HepG2 (cell line): ENCODE data around the gene DPH1. TPM values are rescaled to one million over a fixed set of nuclear protein-coding genes. Genes with fewer than 3 reads are reported as not detected.

Experiments used
- ATAC-seq: fragments of 200-7000 bp; cut with Tn5 transposase; 3 replicates; pipeline ENCODE4 v1.9.1; 2020; ENCODE audit warnings: mild to moderate bottlenecking, moderate library complexity
- BruUV-seq: library from RNA; stranded (reverse); fragments of 400-500 nt; replicated peaks from 2 replicates; lab custom pipeline; 2021; lab: Mats Ljungman, UMichigan
- CTCF ChIA-PET: fragments of 300-600 bp; formaldehyde crosslinking; extraction: SDS; loops from one replicate; lab custom pipeline; 2021; ENCODE audit warnings: low total read pairs, inconsistent platforms, low intra/inter-chr PET ratio; lab: Yijun Ruan, JAX
- POLR2A ChIA-PET: fragments of 350-600 bp; sonication (Branson Sonifier 250); formaldehyde crosslinking; loops from one replicate; lab custom pipeline; 2020; ENCODE audit warnings: antibody characterized with exemption, inconsistent platforms; lab: Yijun Ruan, JAX
- DNase-seq: peaks from one replicate; pipeline ENCODE4 v3.0.0-alpha.2; 2015; ENCODE audit warnings: low spot score
- FAIRE-seq: peaks from 3 replicates; lab custom pipeline; 2011; peaks lifted over from hg19 to GRCh38; lab: Jason Lieb, UNC
- H2AFZ ChIP-seq: one replicate; pipeline ENCODE4 v1.6.1; 2011; ENCODE audit warnings: low read length, inconsistent platforms
- H3K27ac ChIP-seq: fragments of 300-600 bp; 3 replicates; pipeline ENCODE4 v1.8.0; 2011; ENCODE audit warnings: mixed run types, mild to moderate bottlenecking, mixed read lengths, low read length, inconsistent platforms; ENCODE audit not compliant: insufficient read depth; ENCODE audit errors: extremely low read length
- H3K27me3 ChIP-seq, 2 experiments: fragments of 200-600 bp in 1 of 2; 2 replicates in 1 of 2; 3 replicates in 1 of 2; pipeline versions ENCODE4 v1.6.0 to v1.8.0; 2011; ENCODE audit warnings: low read length in 2 of 2, mild to moderate bottlenecking in 2 of 2, moderate library complexity in 2 of 2, inconsistent platforms in 1 of 2; ENCODE audit not compliant: insufficient read depth in 2 of 2, control insufficient read depth in 1 of 2
- H3K36me3 ChIP-seq, 2 experiments: fragments of 200-600 bp in 1 of 2; replicated peaks in 1 of 2; 2 replicates in 1 of 2; 3 replicates in 1 of 2; pipeline versions ENCODE4 v1.5.1 to v1.8.0; 2011; ENCODE audit warnings: low read length in 2 of 2, inconsistent platforms in 1 of 2; ENCODE audit not compliant: insufficient read depth in 2 of 2, control insufficient read depth in 1 of 2
- H3K4me1 ChIP-seq: 2 replicates; pipeline ENCODE4 v1.5.1; 2012; ENCODE audit warnings: low read length, inconsistent platforms; ENCODE audit not compliant: insufficient read depth
- H3K4me2 ChIP-seq: 2 replicates; pipeline ENCODE4 v1.6.0; 2011; ENCODE audit warnings: low read depth, low read length, inconsistent platforms
- H3K4me3 ChIP-seq, 3 experiments: fragments of 200-600 bp in 1 of 3; sonication (generic), shearing (Covaris generic) in 1 of 3; replicated peaks in 1 of 3; 2 replicates each; pipeline ENCODE4 v1.5.1; 2011 to 2016; ENCODE audit warnings: low read length in 3 of 3, inconsistent platforms in 2 of 3, low read depth in 2 of 3, mild to moderate bottlenecking in 2 of 3, control low read depth in 1 of 3, mixed read lengths in 1 of 3; ENCODE audit not compliant: insufficient read depth in 1 of 3
- H3K79me2 ChIP-seq: one replicate; pipeline ENCODE4 v1.6.1; 2011; ENCODE audit warnings: low read length, inconsistent platforms; ENCODE audit not compliant: insufficient read depth
- H3K9ac ChIP-seq: 2 replicates; pipeline ENCODE4 v1.6.0; 2011; ENCODE audit warnings: mild to moderate bottlenecking, low read depth, low read length, inconsistent platforms; ENCODE audit not compliant: insufficient read depth
- H3K9me3 ChIP-seq: 2 replicates; pipeline ENCODE4 v1.5.1; 2012; ENCODE audit warnings: mild to moderate bottlenecking, low read length
- H4K20me1 ChIP-seq: 2 replicates; pipeline ENCODE4 v1.6.0; 2011; ENCODE audit warnings: inconsistent platforms, mild to moderate bottlenecking, low read length, moderate library complexity; ENCODE audit not compliant: insufficient read depth
- CREM ChIP-seq, 2 experiments: sonication (generic) in 1 of 2; formaldehyde crosslinking in 1 of 2; IDR thresholded peaks; 2 replicates each; pipeline versions ENCODE4 v1.4.0 to v1.6.1; 2016 to 2020; ENCODE audit warnings: antibody characterized with exemption in 1 of 2, mild to moderate bottlenecking in 1 of 2, missing genetic modification reagents in 1 of 2
- GABPB1 ChIP-seq: IDR thresholded peaks from 2 replicates; pipeline ENCODE4 v1.6.1; 2016; ENCODE audit warnings: mild to moderate bottlenecking, missing genetic modification reagents, moderate library complexity, missing compliant biosample characterization
- GLI4 ChIP-seq: sonication (generic); formaldehyde crosslinking; IDR thresholded peaks from 2 replicates; pipeline ENCODE4 v1.5.1; 2020; ENCODE audit warnings: missing genetic modification reagents, mild to moderate bottlenecking, moderate library complexity, borderline replicate concordance
- KDM5B ChIP-seq: sonication (generic); formaldehyde crosslinking; IDR thresholded peaks from 2 replicates; pipeline ENCODE4 v1.4.0; 2020; ENCODE audit warnings: missing genetic modification reagents, mild to moderate bottlenecking, borderline replicate concordance
- SCMH1 ChIP-seq: sonication (generic); formaldehyde crosslinking; IDR thresholded peaks from 2 replicates; pipeline ENCODE4 v1.9.0; 2021; ENCODE audit warnings: missing genetic modification reagents, mild to moderate bottlenecking, borderline replicate concordance
- TIGD3 ChIP-seq: sonication (generic); formaldehyde crosslinking; IDR thresholded peaks from 2 replicates; pipeline ENCODE4 v1.5.1; 2020; ENCODE audit warnings: mild to moderate bottlenecking, missing genetic modification reagents, borderline replicate concordance
- ZFP36 ChIP-seq: fragments of 150-350 bp; IDR thresholded peaks from 2 replicates; pipeline ENCODE4 v1.6.1; 2018; ENCODE audit warnings: borderline replicate concordance, low read length, low read depth; ENCODE audit not compliant: partially characterized antibody
- ZNF121 ChIP-seq: sonication (generic); formaldehyde crosslinking; IDR thresholded peaks from 2 replicates; pipeline ENCODE4 v1.5.0; 2020; ENCODE audit warnings: mild to moderate bottlenecking, missing genetic modification reagents
- ZNF280D ChIP-seq: sonication (generic); formaldehyde crosslinking; IDR thresholded peaks from 2 replicates; pipeline ENCODE4 v1.5.1; 2020; ENCODE audit warnings: mild to moderate bottlenecking, missing genetic modification reagents
- ZNF670 ChIP-seq: sonication (generic); formaldehyde crosslinking; IDR thresholded peaks from 2 replicates; pipeline ENCODE4 v1.8.0; 2022; ENCODE audit warnings: mild to moderate bottlenecking, missing genetic modification reagents, borderline replicate concordance
- ZNF773 ChIP-seq: sonication (generic); formaldehyde crosslinking; IDR thresholded peaks from 2 replicates; pipeline ENCODE4 v1.4.0; 2020; ENCODE audit warnings: missing genetic modification reagents, borderline replicate concordance
- ZNF776 ChIP-seq: sonication (generic); formaldehyde crosslinking; IDR thresholded peaks from 2 replicates; pipeline ENCODE4 v1.4.0; 2020; ENCODE audit warnings: mild to moderate bottlenecking, missing genetic modification reagents
- WGBS: methylation state at CpG from one replicate; pipeline ENCODE4 v1.1.6; 2017; ENCODE audit warnings: low lambda C conversion rate; 5-methylcytosine and 5-hydroxymethylcytosine counted together
- in situ Hi-C: cut with HindIII; loops from 2 replicates; pipeline ENCODE4 v1.10.0; 2017; ENCODE audit warnings: low pct_unique_long_range_greater_than_20kb; ENCODE audit not compliant: extremely low pct_ligation_motif_present
- intact Hi-C: fragments of 100-400 bp; cut with micrococcal nuclease; formaldehyde crosslinking; loops from one replicate; pipeline ENCODE4 v1.10.0; 2022; ENCODE audit not compliant: unreplicated experiment
- polyA plus RNA-seq, 8 experiments: library from polyadenylated mRNA; depleted of rRNA in 3 of 8; stranded (reverse) in 7 of 8; unstranded in 1 of 8; fragments of >200 nt; fragmentation: Illumina TruSeq in 4 of 8; extraction: Trizol in 4 of 8; gene quantifications; 2 replicates each; pipeline versions ENCODE4 v1.2.1 to v1.2.3, GENCODE V29; 2011 to 2016; ENCODE audit warnings: low read depth in 4 of 8, missing spikeins in 1 of 8, mixed read lengths in 1 of 8; ENCODE audit not compliant: insufficient read depth in 1 of 8
- total RNA-seq, 5 experiments: library from RNA; depleted of rRNA; stranded (reverse); fragments of >200 nt; fragmentation: Illumina TruSeq; extraction: Trizol; gene quantifications; 2 replicates each; pipeline ENCODE4 v1.2.3, GENCODE V29; 2016; ENCODE audit warnings: low read depth in 1 of 5

DPH1 gene
- total and polyA plus RNA-seq, 2 of the 13 experiments (the other 11 are each of a cell fraction or from before 2014, with no cell fraction given), result 25.3 to 42.8 TPM

DNA sequence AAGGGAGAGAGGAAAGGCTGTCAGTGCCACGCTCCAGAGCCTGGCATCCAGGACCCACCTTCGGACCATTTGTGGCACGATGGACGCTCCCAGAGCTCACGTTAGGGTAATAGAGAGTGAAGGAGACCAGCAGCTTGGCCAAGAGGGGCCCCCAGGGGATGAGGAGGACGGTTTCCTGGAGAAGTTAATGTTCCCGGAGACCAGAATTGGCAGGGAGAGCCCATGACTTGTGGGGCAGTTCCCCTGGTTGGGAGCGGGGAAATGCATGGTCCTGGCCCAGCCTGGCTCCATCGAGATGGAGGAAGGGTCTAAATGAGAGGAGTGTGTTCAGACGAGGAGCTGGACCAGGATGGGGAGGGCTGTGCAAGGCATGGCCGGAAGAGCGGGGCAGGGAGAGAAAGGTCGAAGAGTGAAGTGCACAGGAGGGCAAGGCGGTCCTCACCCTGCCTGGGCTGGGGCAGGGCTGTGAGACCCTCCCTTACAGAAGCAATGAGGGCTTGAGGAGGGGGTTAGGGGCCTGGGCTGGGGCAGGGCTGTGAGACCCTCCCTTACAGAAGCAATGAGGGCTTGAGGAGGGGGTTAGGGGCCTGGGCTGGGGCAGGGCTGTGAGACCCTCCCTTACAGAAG lies 22.1 kb downstream of the DPH1 start:
- intact Hi-C loops, result no loop called here
- DNase-seq (no peak), FAIRE-seq (no peak), ATAC-seq (no peak)
- in situ Hi-C loops, result no loop called here
- H3K27ac ChIP-seq, result no peak overlapping the region
- no TSS peak for BruUV-seq
- no peak overlapping the region; the same call in 1 of the 2 replicates for H3K4me2 ChIP-seq
- peaks cover 37% of the 10 kb centered on the region for H3K4me1 ChIP-seq
- H2AFZ ChIP-seq, result no peak overlapping the region
- no peak overlapping the region for H3K9ac ChIP-seq
- TF ChIP-seq ZNF121 (CRISPR knock-in tag) (peak; percentile 61; the same call in 1 of the 2 replicates), GLI4 (CRISPR knock-in tag) (no peak), ZFP36 (no peak), ZNF776 (no peak), CREM (IDR thresholded peaks at IDR 0.05) (no peak), CREM (CRISPR knock-in tag; IDR thresholded peaks at IDR 0.05) (no peak), ZNF280D (CRISPR knock-in tag) (no peak), KDM5B (no peak), GABPB1 (0 out of 2 replicates have a peak, but pooled peaks have one; percentile 4), ZNF670 (CRISPR knock-in tag) (no peak), ZNF773 (CRISPR knock-in tag) (no peak), SCMH1 (CRISPR knock-in tag) (no peak), TIGD3 (CRISPR knock-in tag) (no peak)
- no peak overlapping the region for H3K4me3 ChIP-seq
- H3K79me2 ChIP-seq, result no peaks in the 10 kb centered on the region
- peaks cover 4 to 28% of the 10 kb centered on the region in 2 experiments; a peak in 4 of 5 replicates for H3K27me3 ChIP-seq
- WGBS, result 28% methylated on average over 14 of the region's 14 CpGs
- ChIA-PET POLR2A (interaction anchor here (1.4 kb wide), 1 partner anchor 284 kb away, joined by 5 read pairs; the partner anchor contains the start of genes SGSM2 and TSR1), CTCF (no interaction called here)
- peaks cover 20% of the 10 kb centered on the region; the same call in 1 of the 2 replicates for H4K20me1 ChIP-seq
- no peaks in the 10 kb centered on the region for H3K36me3 ChIP-seq
- no peaks in the 10 kb centered on the region for H3K9me3 ChIP-seq
